NCI-H187 treated with DMSO at 0.1 percent for 48 hours (cell line): ENCODE measurements around the gene SH3D19.
"Not testable (repeated sequence)": the region's sequence is repeated elsewhere in the genome, so short reads cannot be mapped to it uniquely, and the experiment has no call there.

ENCODE experiments used
- DNase-seq: peaks from one replicate; lab custom pipeline; 2025; lab: John Stamatoyannopoulos, UW

Gene SH3D19

GRCh38 chr4:151325111-151325948 lies at the start of gene SH3D19:
Gene SH3D19, minus strand, starts transcription at chr4:151325605. Its CDS starts 253 bp downstream, at chr4:151325352.
- DNase-seq, result no peak

GRCh38 chr4:151362404-151363164 lies 37.2 kb upstream of the SH3D19 start:
- DNase-seq, result no peak

GRCh38 chr4:151361966-151362365 lies 36.6 kb upstream of the SH3D19 start:
- DNase-seq, result no peak

- DNase-seq, result no peak
Measured at GRCh38 chr4:151361126-151361525, 35.7 kb upstream of the SH3D19 start.

GRCh38 chr4:151359576-151359975 lies 34.2 kb upstream of the SH3D19 start:
- no peak for DNase-seq

GRCh38 chr4:151358266-151358665 lies 32.9 kb upstream of the SH3D19 start:
- DNase-seq, result no peak

GRCh38 chr4:151356510-151356909 lies 31.1 kb upstream of the SH3D19 start:
- DNase-seq, result no peak

- no peak for DNase-seq
Measured at GRCh38 chr4:151355155-151355554, 29.8 kb upstream of the SH3D19 start.

GRCh38 chr4:151347490-151348235 lies 22.3 kb upstream of the SH3D19 start:
- DNase-seq, result no peak

GRCh38 chr4:151344948-151345347 lies 19.5 kb upstream of the SH3D19 start:
- DNase-seq, result no peak

- no peak for DNase-seq
Measured at GRCh38 chr4:151340751-151341385, 15.5 kb upstream of the SH3D19 start.

GRCh38 chr4:151339467-151339866 lies 14.1 kb upstream of the SH3D19 start:
- no peak for DNase-seq

GRCh38 chr4:151331276-151332042 lies 6.1 kb upstream of the SH3D19 start:
- no peak for DNase-seq

GRCh38 chr4:151329217-151330007 lies 4.0 kb upstream of the SH3D19 start:
- DNase-seq, result no peak

GRCh38 chr4:151325949-151326246 lies 493 bp upstream of the SH3D19 start:
- no peak for DNase-seq

GRCh38 chr4:151324752-151325110 lies 674 bp downstream of the SH3D19 start:
- no peak for DNase-seq

- no peak for DNase-seq
Measured at GRCh38 chr4:151324124-151324751, 1.2 kb downstream of the SH3D19 start.

- DNase-seq, result no peak
Measured at GRCh38 chr4:151323667-151324066, 1.7 kb downstream of the SH3D19 start.

- DNase-seq, result no peak
Measured at GRCh38 chr4:151322570-151322969, 2.8 kb downstream of the SH3D19 start.

- not testable (repeated sequence) for DNase-seq
Measured at GRCh38 chr4:151322161-151322560, 3.2 kb downstream of the SH3D19 start.
